HEK293 (cell line): ENCODE data around the gene COBL.

Source experiments
- CTCF ChIP-seq: fragments of 450-650 bp; formaldehyde crosslinking; IDR thresholded peaks from 2 replicates; pipeline ENCODE4 v1.5.1; 2016; ENCODE audit warnings: missing biosample characterization, missing genetic modification characterization
- ELK4 ChIP-seq: IDR thresholded peaks from 2 replicates; pipeline ENCODE4 v1.6.1; 2011; ENCODE audit warnings: mild to moderate bottlenecking, low read depth, low read length, borderline replicate concordance
- PATZ1 ChIP-seq: fragments of 450-650 bp; formaldehyde crosslinking; IDR thresholded peaks from 2 replicates; pipeline ENCODE4 v1.5.1; 2016; ENCODE audit warnings: missing biosample characterization, missing genetic modification characterization
- ZNF76 ChIP-seq: fragments of 450-650 bp; formaldehyde crosslinking; IDR thresholded peaks from 2 replicates; pipeline ENCODE4; 2016; ENCODE audit warnings: low read depth, missing biosample characterization, missing genetic modification characterization, borderline replicate concordance
- TF ChIP-seq, protein P1 (sequence below): fragments of 450-650 bp; formaldehyde crosslinking; IDR thresholded peaks from 2 replicates; pipeline ENCODE4 v1.5.1; 2017; ENCODE audit warnings: missing biosample characterization, missing genetic modification characterization
- TF ChIP-seq, protein P2 (sequence below): fragments of 450-650 bp; formaldehyde crosslinking; IDR thresholded peaks from 2 replicates; pipeline ENCODE4 v1.5.1; 2016; ENCODE audit warnings: missing biosample characterization, missing genetic modification characterization, low read depth

GRCh38 chr7:51354434-51354833 lies 37.8 kb upstream of the COBL start:
- no peak for TF ChIP-seq CTCF
- no peak for TF ChIP-seq ELK4
- TF ChIP-seq ZNF76: no peak
- TF ChIP-seq PATZ1 (tag by site-specific recombination): no peak
- TF ChIP-seq, protein P1, sequence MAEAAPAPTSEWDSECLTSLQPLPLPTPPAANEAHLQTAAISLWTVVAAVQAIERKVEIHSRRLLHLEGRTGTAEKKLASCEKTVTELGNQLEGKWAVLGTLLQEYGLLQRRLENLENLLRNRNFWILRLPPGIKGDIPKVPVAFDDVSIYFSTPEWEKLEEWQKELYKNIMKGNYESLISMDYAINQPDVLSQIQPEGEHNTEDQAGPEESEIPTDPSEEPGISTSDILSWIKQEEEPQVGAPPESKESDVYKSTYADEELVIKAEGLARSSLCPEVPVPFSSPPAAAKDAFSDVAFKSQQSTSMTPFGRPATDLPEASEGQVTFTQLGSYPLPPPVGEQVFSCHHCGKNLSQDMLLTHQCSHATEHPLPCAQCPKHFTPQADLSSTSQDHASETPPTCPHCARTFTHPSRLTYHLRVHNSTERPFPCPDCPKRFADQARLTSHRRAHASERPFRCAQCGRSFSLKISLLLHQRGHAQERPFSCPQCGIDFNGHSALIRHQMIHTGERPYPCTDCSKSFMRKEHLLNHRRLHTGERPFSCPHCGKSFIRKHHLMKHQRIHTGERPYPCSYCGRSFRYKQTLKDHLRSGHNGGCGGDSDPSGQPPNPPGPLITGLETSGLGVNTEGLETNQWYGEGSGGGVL: no peak
- TF ChIP-seq, protein P2, sequence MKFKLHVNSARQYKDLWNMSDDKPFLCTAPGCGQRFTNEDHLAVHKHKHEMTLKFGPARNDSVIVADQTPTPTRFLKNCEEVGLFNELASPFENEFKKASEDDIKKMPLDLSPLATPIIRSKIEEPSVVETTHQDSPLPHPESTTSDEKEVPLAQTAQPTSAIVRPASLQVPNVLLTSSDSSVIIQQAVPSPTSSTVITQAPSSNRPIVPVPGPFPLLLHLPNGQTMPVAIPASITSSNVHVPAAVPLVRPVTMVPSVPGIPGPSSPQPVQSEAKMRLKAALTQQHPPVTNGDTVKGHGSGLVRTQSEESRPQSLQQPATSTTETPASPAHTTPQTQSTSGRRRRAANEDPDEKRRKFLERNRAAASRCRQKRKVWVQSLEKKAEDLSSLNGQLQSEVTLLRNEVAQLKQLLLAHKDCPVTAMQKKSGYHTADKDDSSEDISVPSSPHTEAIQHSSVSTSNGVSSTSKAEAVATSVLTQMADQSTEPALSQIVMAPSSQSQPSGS (tag by site-specific recombination): no peak
